Lower lobe of right lung (tissue), 2 donors: ENCODE measurements around the gene FAM240A. TPM values are rescaled to one million over a fixed set of nuclear protein-coding genes. Genes with fewer than 3 reads are reported as not detected.

Source experiments
- ATAC-seq, 2 donors: fragments of 200-7000 bp; cut with Tn5 transposase; one replicate each; pipeline ENCODE4 v1.9.1; 2020 to 2022; ENCODE audit warnings: mild to moderate bottlenecking in 2 of 2, moderate library complexity in 2 of 2
- DNase-seq: peaks from one replicate; pipeline ENCODE4 v3.0.0-alpha.2; 2020
- H3K27ac ChIP-seq: fragments of 200-600 bp; one replicate; pipeline ENCODE4 v1.8.0; 2022
- H3K27me3 ChIP-seq: fragments of 200-600 bp; one replicate; pipeline ENCODE4 v1.8.0; 2022; ENCODE audit warnings: low read depth
- H3K36me3 ChIP-seq: fragments of 200-600 bp; one replicate; pipeline ENCODE4 v1.8.0; 2022; ENCODE audit warnings: mild to moderate bottlenecking
- H3K4me1 ChIP-seq: fragments of 200-600 bp; one replicate; pipeline ENCODE4 v1.8.0; 2022
- H3K4me3 ChIP-seq: fragments of 200-600 bp; one replicate; pipeline ENCODE4 v1.8.0; 2022; ENCODE audit warnings: mild to moderate bottlenecking
- H3K9me3 ChIP-seq: fragments of 200-600 bp; one replicate; pipeline ENCODE4 v1.8.0; 2022
- intact Hi-C: fragments of 100-400 bp; cut with DNase I; formaldehyde crosslinking; loops from one replicate; pipeline ENCODE4 v1.11.0; 2022
- total RNA-seq: library from RNA; stranded (reverse); fragmentation: NEBNext Ultra II Directional; extraction: Animal tissue kit (Norgen Biotek cat#: 25700); gene quantifications from one replicate; pipeline ENCODE4 v1.2.1, GENCODE V29; 2021
- TF ChIP-seq, protein P1 (sequence below): fragments of 200-600 bp; IDR thresholded peaks from one replicate; pipeline ENCODE4 v1.8.0; 2022; ENCODE audit warnings: antibody characterized with exemption, mild to moderate bottlenecking
- donor health status: DM: no; HTN: yes; CAD: no; lungs with severe emphysema.

Gene FAM240A
- total RNA-seq, 1 donor from 2014 or later, result not detected

DNA sequence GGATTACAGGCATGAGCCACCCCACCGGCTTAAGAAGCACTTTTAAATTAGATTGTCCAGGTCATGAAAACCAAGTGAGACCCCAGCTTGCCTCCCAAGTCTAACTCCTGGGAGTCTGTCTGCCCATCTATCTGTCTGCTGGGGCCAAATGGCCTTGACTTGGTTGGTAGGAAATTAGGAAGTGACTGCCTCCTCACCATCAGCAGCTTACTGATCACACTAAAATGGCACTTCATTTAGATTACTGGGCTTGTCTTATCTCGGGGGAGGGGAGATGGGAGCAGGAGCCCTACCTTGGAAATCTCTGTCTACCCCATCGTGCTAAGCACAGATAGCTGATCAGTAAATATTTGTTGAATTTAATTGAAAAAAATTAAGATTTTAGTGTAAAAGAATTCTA is 40.6 kb upstream of the FAM240A start:
- no peak for ATAC-seq
- H3K27me3 ChIP-seq, result peaks cover 10% of the 10 kb centered on the region
- H3K4me3 ChIP-seq, result no peak overlapping the region
- H3K4me1 ChIP-seq, result peaks cover 3% of the 10 kb centered on the region
- H3K9me3 ChIP-seq, result no peaks in the 10 kb centered on the region
- no peaks in the 10 kb centered on the region for H3K36me3 ChIP-seq
- intact Hi-C loops, result no loop called here
- no peak overlapping the region for H3K27ac ChIP-seq
- TF ChIP-seq, protein P1, sequence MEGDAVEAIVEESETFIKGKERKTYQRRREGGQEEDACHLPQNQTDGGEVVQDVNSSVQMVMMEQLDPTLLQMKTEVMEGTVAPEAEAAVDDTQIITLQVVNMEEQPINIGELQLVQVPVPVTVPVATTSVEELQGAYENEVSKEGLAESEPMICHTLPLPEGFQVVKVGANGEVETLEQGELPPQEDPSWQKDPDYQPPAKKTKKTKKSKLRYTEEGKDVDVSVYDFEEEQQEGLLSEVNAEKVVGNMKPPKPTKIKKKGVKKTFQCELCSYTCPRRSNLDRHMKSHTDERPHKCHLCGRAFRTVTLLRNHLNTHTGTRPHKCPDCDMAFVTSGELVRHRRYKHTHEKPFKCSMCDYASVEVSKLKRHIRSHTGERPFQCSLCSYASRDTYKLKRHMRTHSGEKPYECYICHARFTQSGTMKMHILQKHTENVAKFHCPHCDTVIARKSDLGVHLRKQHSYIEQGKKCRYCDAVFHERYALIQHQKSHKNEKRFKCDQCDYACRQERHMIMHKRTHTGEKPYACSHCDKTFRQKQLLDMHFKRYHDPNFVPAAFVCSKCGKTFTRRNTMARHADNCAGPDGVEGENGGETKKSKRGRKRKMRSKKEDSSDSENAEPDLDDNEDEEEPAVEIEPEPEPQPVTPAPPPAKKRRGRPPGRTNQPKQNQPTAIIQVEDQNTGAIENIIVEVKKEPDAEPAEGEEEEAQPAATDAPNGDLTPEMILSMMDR, result no peak
- DNase-seq, result no peak

DNA sequence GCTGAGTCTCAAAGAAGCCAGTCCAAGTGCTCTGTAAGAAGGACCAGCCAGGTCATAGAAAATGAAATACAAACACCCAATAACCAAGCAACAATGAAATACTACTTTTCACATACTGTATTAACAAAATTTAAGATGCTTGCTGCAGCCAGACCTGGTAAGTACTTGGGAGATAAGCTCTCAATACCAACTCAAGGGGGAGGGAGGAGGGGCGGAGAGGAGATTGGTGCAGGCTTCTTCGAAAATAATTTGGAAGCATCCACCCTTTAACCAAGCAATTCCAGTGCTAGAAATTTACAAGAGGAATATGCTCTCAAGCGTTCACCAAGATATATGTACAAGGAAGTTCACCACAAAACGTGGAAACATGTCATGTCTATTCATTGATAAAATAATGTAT is 38.6 kb upstream of the FAM240A start:
- Histone ChIP-seq H3K27me3 (peaks cover 14% of the 10 kb centered on the region), H3K4me3 (no peak overlapping the region), H3K9me3 (no peaks in the 10 kb centered on the region), H3K27ac (no peak overlapping the region), H3K36me3 (no peaks in the 10 kb centered on the region), H3K4me1 (peaks cover 8% of the 10 kb centered on the region)
- ATAC-seq (no peak), DNase-seq (no peak)
- intact Hi-C loops, result no loop called here
- TF ChIP-seq, protein P1, result no peak

DNA sequence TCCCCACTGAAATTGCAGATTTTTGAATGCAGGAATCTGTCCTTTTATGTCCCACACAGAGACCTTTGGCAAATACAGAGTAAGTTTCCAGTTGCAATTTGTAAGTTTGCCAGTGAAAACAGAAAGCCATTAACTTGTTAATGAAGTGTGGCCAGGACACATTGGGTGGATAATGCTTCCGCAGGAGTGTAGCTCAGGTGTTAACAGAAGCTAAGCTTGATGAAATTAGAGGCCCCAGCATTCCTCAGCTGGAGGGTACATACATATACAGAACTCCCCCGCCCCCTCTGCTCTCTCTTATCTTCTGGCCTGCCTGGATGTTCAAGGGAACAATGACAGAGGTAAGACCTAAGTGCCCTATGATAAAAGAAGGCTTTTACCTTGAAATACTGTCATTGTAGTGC is 38.1 kb upstream of the FAM240A start:
- Histone ChIP-seq H3K4me3 (no peak overlapping the region), H3K27ac (no peak overlapping the region), H3K9me3 (no peaks in the 10 kb centered on the region), H3K27me3 (peaks cover 14% of the 10 kb centered on the region), H3K4me1 (peaks cover 8% of the 10 kb centered on the region), H3K36me3 (no peaks in the 10 kb centered on the region)
- intact Hi-C loops, result no loop called here
- TF ChIP-seq, protein P1, result no peak
- DNase-seq (no peak), ATAC-seq (no peak)

DNA sequence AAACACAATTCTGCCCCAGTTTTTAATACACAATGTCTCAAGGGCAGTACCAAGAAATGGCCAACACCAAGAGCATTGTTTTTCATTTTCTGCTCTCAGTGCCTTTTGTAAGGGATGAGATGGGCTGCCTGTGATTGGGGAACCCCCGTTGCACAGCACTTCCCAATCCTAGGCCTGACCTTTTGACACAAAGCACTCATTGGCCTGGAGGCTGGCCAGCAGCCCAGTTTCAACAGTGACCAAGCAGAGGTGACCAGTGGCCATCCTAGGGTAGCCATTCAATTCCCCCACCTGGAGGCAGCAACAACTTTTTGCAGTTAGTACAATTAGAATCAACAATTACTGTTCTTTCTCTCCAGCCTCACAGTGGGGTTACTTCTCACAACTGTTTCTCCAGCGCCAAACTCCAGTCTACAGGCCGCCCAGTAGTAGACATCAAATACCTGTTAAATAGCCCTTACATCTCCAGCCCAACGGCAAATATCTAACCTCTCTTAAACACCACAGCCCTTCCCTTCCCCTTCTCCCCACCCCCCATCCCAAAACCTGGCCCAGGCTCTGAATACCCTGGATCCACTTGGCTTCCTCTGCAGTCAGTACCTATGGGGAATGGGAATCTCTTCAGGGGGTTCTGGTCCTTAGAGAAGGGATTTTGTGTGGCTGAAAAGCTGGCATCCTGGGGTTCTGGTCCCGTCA is 37.3 kb upstream of the FAM240A start:
- peaks cover 14% of the 10 kb centered on the region for H3K27me3 ChIP-seq
- H3K4me3 ChIP-seq, result no peak overlapping the region
- DNase-seq, result no peak
- peaks cover 8% of the 10 kb centered on the region for H3K4me1 ChIP-seq
- intact Hi-C loops, result no loop called here
- ATAC-seq, result no peak
- H3K27ac ChIP-seq, result no peak overlapping the region
- no peaks in the 10 kb centered on the region for H3K9me3 ChIP-seq
- TF ChIP-seq, protein P1, result no peak
- H3K36me3 ChIP-seq, result no peaks in the 10 kb centered on the region

DNA sequence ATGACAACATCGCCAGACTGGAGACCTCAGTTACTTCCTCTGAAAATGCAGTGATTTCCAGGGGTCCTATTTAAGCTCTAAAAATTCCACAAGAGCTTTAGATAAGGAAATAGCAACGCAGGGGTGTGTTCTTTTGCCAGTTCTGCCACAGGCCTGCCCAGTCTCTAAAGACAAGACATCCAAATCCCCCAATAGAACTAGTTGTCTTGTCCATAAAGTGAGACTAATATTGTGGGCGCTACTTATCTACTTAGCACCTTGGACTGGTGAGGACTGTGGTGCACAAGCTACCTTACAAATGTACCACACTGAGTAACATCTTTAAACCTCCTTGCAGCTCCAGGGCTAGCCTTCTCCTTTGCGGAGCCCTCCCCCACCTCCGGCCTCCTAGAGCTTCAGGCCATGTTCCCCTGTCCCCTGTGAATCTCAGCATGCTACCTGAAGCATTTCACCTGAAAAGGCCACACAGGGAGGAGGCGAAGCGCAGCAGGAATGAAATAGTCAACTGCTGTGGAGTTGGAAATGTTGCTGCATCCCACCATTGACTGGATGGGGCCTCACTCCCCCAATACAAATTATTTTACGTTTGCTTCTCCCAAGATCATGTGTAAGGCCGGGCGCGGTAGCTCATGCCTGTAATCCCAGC is 36.6 kb upstream of the FAM240A start:
- intact Hi-C loops, result no loop called here
- TF ChIP-seq, protein P1, result no peak
- Histone ChIP-seq H3K4me1 (peaks cover 8% of the 10 kb centered on the region), H3K36me3 (no peaks in the 10 kb centered on the region), H3K27ac (no peak overlapping the region), H3K9me3 (no peaks in the 10 kb centered on the region), H3K27me3 (peaks cover 14% of the 10 kb centered on the region), H3K4me3 (no peak overlapping the region)
- ATAC-seq (no peak), DNase-seq (no peak)
